Thyroid gland (tissue), 4 donors: ENCODE data around the gene APOL2. TPM values are rescaled to one million over a fixed set of nuclear protein-coding genes. Genes with fewer than 3 reads are reported as not detected.

Experiments
- DNase-seq, 2 donors: peaks; one replicate each; pipeline ENCODE4 v3.0.0-alpha.2; 2019
- H3K27ac ChIP-seq, 3 donors: fragments of 200-600 bp; sonication (generic); 1 replicate in 2 of 3; 2 replicates in 1 of 3; pipeline ENCODE4 v1.5.1; 2016 to 2019; ENCODE audit warnings: mild to moderate bottlenecking in 1 of 3, moderate library complexity in 1 of 3
- H3K27me3 ChIP-seq: fragments of 200-600 bp; sonication (generic); one replicate; pipeline ENCODE4 v1.5.1; 2019
- H3K36me3 ChIP-seq, 2 donors: fragments of 200-600 bp; sonication (generic); one replicate each; pipeline ENCODE4 v1.5.1; 2016 to 2019
- H3K4me1 ChIP-seq, 2 donors: fragments of 200-600 bp; sonication (generic); one replicate each; pipeline ENCODE4 v1.5.1; 2017 to 2019
- H3K4me3 ChIP-seq, 3 donors: fragments of 200-600 bp; sonication (generic); replicated peaks in 1 of 3; 1 replicate in 2 of 3; 2 replicates in 1 of 3; pipeline ENCODE4 v1.5.1; 2016; ENCODE audit warnings: mild to moderate bottlenecking in 1 of 3
- H3K9me3 ChIP-seq: fragments of 200-600 bp; sonication (generic); one replicate; pipeline ENCODE4 v1.5.1; 2017
- POLR2A ChIP-seq, 2 donors: fragments of 450-650 bp; IDR thresholded peaks; one replicate each; pipeline ENCODE4 v1.6.1; 2017; ENCODE audit warnings: antibody characterized with exemption in 2 of 2, mild to moderate bottlenecking in 2 of 2, moderate library complexity in 1 of 2
- WGBS, 2 donors: methylation state at CpG; one replicate each; pipeline ENCODE4 v1.1.5; 2017; 5-methylcytosine and 5-hydroxymethylcytosine counted together
- intact Hi-C: fragments of 100-400 bp; cut with DNase I; formaldehyde crosslinking; loops from one replicate; pipeline ENCODE4 v1.15.1; 2023
- total RNA-seq, 4 donors: library from RNA; depleted of rRNA; stranded (reverse); fragments of >200 nt; gene quantifications; one replicate each; pipeline ENCODE4 v1.2.3, GENCODE V29; 2016
- TF ChIP-seq, protein P1 (sequence below), 6 experiments: fragments of 200-600 bp in 3 of 6; fragments of 450-650 bp in 3 of 6; sonication (generic) in 3 of 6; IDR thresholded peaks; one replicate each; pipeline ENCODE4 v1.5.1; 2016 to 2019; ENCODE audit warnings: antibody characterized with exemption in 6 of 6, mild to moderate bottlenecking in 2 of 6, inconsistent platforms in 1 of 6, moderate library complexity in 1 of 6

Gene APOL2
- total RNA-seq, 4 donors from 2014 or later, result 31.1 to 45.6 (median 35.6) TPM

DNA sequence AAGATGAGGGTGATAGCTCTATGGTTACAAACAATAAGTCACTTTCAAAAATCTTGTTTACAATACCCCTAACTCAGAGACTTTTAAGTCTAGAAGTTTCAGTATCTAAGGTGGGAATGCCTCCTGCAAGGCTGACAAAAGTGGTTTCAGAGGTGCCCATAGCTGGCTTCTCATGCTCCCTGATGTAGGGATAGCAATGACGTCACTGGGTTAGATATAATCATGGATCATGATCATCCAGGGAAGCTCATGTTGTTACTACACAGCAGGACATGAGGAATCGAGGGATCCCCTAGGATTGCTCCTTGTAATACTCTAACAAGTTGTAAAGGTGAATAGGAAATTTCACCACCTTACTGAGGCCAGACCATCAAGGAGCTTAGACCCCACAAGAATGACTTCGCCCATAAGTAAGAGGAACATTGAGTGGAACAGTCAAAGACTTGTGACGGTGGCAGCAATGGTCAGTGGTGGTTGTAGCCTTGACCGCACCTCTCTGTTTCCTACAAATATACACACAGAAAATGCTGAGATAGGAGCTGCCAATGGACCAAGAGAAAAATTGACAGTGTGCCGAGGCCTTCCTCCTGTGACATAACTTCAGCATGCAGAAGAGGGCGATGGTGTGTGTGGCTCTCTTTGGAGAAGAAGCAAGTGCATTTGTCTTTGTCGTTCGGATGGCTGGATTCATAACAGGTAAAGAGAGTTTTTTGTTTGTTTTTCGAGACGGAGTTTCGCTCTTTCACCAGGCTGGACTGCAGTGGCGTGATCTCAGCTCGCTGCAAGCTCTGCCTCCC, 53.3 kb downstream of the APOL2 start:
- Histone ChIP-seq H3K4me3 (no peak overlapping the region), H3K27me3 (no peaks in the 10 kb centered on the region), H3K36me3 (no peaks in the 10 kb centered on the region), H3K27ac (peak overlapping the region in 1 of 3 donors; percentile 24), H3K9me3 (no peaks in the 10 kb centered on the region), H3K4me1 (peaks cover 0 to 19% of the 10 kb centered on the region in 2 donors)
- TF ChIP-seq, protein P1, sequence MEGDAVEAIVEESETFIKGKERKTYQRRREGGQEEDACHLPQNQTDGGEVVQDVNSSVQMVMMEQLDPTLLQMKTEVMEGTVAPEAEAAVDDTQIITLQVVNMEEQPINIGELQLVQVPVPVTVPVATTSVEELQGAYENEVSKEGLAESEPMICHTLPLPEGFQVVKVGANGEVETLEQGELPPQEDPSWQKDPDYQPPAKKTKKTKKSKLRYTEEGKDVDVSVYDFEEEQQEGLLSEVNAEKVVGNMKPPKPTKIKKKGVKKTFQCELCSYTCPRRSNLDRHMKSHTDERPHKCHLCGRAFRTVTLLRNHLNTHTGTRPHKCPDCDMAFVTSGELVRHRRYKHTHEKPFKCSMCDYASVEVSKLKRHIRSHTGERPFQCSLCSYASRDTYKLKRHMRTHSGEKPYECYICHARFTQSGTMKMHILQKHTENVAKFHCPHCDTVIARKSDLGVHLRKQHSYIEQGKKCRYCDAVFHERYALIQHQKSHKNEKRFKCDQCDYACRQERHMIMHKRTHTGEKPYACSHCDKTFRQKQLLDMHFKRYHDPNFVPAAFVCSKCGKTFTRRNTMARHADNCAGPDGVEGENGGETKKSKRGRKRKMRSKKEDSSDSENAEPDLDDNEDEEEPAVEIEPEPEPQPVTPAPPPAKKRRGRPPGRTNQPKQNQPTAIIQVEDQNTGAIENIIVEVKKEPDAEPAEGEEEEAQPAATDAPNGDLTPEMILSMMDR (IDR thresholded peaks at IDR 0.05), result peak in 1 of 6 experiments; percentile 11
- no peak for TF ChIP-seq POLR2A (IDR thresholded peaks at IDR 0.05)
- 55 to 58% methylated on average over 14 of the region's 14 CpGs for WGBS, 2 donors
- DNase-seq, result peak; percentile 42 to 48
- intact Hi-C loops, result no loop called here

DNA sequence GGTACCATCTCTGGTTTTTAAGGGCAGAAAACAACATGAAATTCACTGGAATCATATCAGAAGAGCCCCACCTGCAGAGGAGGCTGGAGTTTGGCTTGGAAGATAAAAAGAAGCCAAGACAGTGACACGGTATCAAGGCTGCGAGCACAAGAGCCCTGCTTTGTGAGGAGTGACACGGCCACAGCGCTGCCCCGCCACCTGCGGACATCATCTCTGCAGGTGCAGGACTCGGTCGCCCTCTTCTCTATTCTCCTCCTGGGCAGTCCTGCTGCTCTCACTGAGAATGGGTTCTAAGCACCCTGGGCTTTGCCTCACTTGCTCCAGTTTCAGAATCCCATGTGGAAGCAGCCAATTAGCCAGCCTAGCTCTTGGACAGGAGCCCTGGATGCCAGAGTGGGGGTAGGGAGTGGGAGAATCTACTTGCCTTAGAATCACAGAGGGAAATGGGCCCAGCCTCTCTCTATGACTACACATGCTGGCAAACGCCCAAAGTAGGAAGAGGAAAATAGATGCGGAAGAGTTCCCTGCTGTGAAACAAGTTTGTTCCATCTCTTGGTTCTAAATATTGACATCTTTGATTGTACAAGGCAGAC, 54.8 kb downstream of the APOL2 start:
- peak; percentile 70 to 78 for DNase-seq
- TF ChIP-seq POLR2A (IDR thresholded peaks at IDR 0.05), result no peak
- TF ChIP-seq, protein P1 (IDR thresholded peaks at IDR 0.05), result no peak
- Histone ChIP-seq H3K27me3 (no peaks in the 10 kb centered on the region), H3K27ac (no peak overlapping the region), H3K4me1 (peaks cover 0 to 19% of the 10 kb centered on the region in 2 donors), H3K9me3 (no peaks in the 10 kb centered on the region), H3K36me3 (no peaks in the 10 kb centered on the region), H3K4me3 (no peak overlapping the region)
- 63 to 64% methylated on average over 10 of the region's 10 CpGs for WGBS, 2 donors
- intact Hi-C loops, result loop anchor here (5.0 kb wide), 1 partner anchor 37 kb away; no protein-coding TSS in a partner anchor

DNA sequence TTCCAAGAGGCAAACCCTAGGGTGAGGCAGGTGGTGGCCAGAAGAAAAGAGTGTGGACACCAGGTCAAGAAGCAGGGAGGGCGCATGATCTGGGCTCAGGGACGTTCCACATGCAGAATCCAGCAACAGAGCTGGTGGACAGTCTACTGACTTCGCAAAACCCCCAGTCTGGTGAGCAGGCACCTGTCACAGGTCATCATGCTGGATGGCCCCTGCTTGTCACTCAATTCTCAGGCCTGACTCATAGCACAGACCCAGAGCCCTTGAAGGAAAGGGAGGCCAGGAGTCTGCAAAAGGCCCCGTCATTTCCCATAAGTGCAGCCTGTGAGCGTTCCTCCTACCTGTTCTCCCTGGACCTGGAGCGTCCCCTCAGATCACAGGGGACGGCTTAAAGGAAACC, 55.9 kb downstream of the APOL2 start:
- Histone ChIP-seq H3K4me1 (peaks cover 0 to 19% of the 10 kb centered on the region in 2 donors), H3K36me3 (no peaks in the 10 kb centered on the region), H3K9me3 (no peaks in the 10 kb centered on the region), H3K27ac (no peak overlapping the region), H3K4me3 (no peak overlapping the region), H3K27me3 (no peaks in the 10 kb centered on the region)
- TF ChIP-seq, protein P1 (IDR thresholded peaks at IDR 0.05), result no peak
- TF ChIP-seq POLR2A (IDR thresholded peaks at IDR 0.05), result no peak
- WGBS, 2 donors, result 96 to 98% methylated on average over 7 of the region's 7 CpGs
- intact Hi-C loops, result loop anchor here (5.0 kb wide), 1 partner anchor 36 kb away; no protein-coding TSS in a partner anchor
- no peak for DNase-seq

DNA sequence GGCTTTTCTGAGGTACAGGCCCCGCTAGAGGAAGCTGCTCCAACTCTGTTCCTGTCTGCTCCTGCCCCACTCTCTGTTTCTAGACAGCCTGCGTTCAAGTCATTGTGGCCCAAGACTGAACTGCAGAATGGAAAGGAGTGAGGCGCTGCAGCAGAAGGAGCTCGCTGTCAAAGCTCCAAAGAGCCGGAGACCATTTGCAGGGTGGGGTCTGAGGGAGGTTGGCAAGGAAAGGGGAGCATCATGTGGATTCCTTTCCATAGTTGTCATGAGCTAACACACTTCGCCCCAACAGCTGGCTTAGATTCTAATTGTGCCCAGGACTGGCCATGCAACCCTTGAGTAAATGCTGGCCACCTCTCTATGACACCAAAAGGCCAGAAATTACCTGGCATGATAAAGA, 56.5 kb downstream of the APOL2 start:
- Histone ChIP-seq H3K4me1 (peaks cover 0 to 19% of the 10 kb centered on the region in 2 donors), H3K27me3 (no peaks in the 10 kb centered on the region), H3K4me3 (no peak overlapping the region), H3K36me3 (no peaks in the 10 kb centered on the region), H3K27ac (no peak overlapping the region), H3K9me3 (no peaks in the 10 kb centered on the region)
- TF ChIP-seq, protein P1 (IDR thresholded peaks at IDR 0.05), result no peak
- no peak for TF ChIP-seq POLR2A (IDR thresholded peaks at IDR 0.05)
- intact Hi-C loops, result loop anchor here (5.0 kb wide), 1 partner anchor 36 kb away; no protein-coding TSS in a partner anchor
- WGBS, 2 donors, result 87 to 95% methylated on average over 6 of the region's 6 CpGs
- no peak for DNase-seq

DNA sequence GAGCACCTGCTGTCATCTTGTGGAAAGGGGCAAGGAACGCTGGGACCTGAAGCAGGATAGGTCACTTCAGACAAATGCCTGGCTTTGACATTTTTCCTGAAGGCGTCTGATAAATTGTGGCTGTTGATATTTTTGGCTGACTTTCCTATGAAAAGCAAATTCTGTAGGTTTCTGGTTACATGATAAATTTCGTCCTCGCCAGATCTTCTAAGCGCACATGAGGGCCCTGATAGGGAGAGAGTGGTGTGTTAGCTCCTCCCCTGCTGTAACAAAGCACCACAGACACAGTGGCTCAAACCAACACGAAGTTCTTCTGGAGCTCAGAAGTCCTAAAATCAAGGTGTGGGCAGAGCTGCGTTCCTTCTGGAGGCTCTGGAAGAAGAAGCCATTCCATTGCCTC, 57.3 kb downstream of the APOL2 start:
- no peak for TF ChIP-seq POLR2A (IDR thresholded peaks at IDR 0.05)
- TF ChIP-seq, protein P1 (IDR thresholded peaks at IDR 0.05), result no peak
- no peaks in the 10 kb centered on the region for H3K27me3 ChIP-seq
- no peak overlapping the region for H3K27ac ChIP-seq
- 80 to 82% methylated on average over 7 of the region's 7 CpGs for WGBS, 2 donors
- no peak overlapping the region for H3K4me3 ChIP-seq
- no peaks in the 10 kb centered on the region for H3K36me3 ChIP-seq
- intact Hi-C loops, result loop anchor here (5.0 kb wide), 1 partner anchor 35 kb away; no protein-coding TSS in a partner anchor
- H3K4me1 ChIP-seq, result peaks cover 0 to 19% of the 10 kb centered on the region in 2 donors
- H3K9me3 ChIP-seq, result no peaks in the 10 kb centered on the region
- DNase-seq, result no peak
